Measurements from ENCODE around the gene TBC1D32. TPM values are rescaled to one million over a fixed set of nuclear protein-coding genes. Genes with fewer than 3 reads are reported as not detected.
A peak's percentile ranks its signal among the peaks of the same experiment; 100 is the strongest.
"Not testable (repeated sequence)": the region's sequence is repeated elsewhere in the genome, so short reads cannot be mapped to it uniquely, and the experiment has no call there.

TBC1D32 gene
- polyA plus RNA-seq, 3 donors: 10.1 to 15.9 (median 15.1) TPM

DNA sequence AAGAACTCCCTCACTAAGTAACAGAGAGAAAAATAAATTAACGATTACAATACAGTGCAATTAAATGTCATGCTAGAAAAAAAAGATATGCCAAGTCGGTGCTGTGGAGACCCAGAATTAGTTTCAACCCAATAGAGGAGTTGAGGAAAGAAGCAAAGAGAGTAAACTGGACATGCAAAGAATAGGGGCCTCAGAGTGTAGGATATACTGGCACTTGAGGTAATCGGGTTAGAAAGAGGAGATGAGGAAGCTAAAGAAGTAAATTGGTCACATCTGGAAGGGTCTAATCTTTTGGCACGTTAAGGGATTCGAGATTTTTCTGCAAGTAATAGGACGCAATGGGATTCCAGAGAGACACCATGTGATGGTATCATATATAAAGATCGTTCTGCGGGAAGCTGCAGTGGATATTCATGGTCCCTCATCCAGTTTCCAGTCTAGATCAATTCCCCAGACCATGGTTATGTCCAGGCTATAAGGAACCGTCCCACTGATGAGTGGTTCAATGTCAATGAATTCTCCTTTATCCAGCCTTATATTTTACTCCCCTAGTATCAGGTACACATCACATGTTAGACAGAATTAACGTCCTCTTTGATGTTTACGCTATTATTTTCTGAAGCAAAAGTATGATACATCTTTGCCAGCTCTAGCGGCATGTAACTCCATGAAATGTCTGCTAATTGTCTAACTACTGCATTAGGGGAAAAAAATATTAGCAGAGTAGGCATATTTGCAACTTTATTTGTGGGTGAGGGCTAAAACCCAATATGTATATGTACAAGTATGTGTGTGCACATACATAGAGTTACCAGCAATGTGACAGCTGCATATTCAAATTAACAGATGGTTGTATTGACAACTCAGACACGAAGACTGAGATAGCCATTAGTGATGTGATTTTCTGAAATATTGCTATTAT is 1.1 kb upstream of the TBC1D32 start:
- no peak for DNase-seq

DNA sequence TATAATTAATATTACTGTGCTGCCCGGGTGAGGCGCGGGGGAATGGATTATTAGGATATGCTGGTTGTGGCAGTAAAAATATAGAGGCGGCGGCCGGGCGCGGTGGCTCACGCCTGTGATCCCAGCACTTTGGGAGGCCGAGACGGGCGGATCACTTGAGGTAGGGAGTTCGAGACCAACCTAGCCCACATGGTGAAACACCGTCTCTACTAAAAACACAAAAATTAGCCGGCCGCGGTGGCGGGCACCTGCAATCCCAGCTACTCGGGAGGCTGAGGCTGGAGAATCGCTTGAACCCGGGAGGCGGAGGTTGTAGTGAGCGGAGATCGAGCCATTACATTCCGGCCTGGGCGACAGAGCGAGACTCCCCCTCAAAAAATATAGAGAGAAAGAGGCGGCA is 586 bp downstream of the TBC1D32 start:
- DNase-seq: not testable (repeated sequence)

DNA sequence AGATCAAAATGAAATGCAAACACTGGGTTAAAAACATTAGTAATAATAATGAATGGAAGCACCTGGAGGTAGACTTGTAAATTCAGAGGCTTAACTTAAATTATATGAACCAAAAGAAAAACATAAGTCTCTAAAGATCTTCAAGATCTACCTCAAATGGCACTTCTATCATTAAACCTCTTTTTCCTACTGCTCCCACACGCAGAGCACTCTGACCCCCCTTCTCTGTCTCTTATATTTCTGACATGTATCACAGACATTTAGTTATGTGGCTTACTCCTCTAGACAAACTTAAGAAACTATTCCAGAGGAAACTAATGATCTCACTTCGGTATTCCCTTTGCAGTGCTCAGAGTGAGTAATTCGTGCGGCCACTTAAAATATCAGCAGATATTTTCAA is 1.1 kb downstream of the TBC1D32 start:
- DNase-seq: no peak

DNA sequence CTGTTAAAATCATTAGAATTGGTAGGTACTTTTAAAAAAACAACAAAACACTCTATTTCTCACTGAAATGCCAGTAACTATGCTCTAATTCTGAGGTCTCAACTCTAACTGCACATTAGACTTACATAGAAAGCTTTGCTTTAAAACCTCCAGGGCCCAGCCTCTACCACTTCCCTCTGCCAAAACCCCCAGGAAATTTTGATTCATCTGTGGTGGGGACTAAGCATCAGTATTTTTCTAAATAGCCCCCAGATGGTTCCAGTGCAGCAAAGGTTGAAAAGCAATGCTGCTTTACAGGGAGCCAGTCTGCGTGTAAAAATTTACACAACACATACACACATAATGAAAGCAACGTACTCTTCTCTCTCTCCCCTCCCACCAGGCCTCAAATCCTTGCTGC is 3.8 kb downstream of the TBC1D32 start:
- no peak for DNase-seq

DNA sequence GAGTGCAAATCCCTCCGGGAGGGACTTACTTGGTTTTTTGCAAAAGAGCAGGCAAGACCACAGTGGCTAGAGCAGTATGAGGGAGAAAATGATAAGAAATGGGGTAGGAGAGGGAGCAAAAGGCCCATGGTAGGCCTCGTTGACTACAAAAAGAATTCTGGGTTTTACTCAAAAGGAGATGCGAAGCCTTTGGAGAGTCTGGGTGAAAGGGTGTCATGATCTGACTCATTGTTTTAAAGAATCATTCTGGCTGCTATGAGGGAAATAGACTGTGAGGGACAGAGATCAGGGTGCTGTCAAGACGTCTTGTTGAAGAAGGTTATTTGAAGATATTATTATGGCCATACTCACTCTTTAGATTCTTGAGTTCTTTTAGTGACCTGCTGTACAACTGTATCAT is 13.0 kb downstream of the TBC1D32 start:
- DNase-seq: no peak

DNA sequence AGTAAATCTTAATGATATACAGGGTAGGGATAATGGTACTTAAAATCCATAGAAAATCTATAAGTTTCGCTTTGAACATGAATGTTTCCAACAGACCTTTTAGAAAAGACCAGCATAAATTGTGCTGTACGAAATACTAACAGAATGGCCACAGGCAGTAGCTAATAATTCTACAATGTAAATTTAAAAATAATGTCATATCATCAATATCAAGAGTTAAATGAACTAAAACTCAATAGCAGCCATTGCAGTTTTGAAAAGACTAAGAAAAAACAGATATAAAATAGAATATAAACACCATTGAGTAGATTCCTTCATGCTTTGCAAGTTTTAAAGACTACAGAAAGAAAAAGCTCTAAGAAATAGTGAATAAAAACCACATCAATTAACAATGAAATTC is 14.7 kb downstream of the TBC1D32 start:
- no peak for DNase-seq

DNA sequence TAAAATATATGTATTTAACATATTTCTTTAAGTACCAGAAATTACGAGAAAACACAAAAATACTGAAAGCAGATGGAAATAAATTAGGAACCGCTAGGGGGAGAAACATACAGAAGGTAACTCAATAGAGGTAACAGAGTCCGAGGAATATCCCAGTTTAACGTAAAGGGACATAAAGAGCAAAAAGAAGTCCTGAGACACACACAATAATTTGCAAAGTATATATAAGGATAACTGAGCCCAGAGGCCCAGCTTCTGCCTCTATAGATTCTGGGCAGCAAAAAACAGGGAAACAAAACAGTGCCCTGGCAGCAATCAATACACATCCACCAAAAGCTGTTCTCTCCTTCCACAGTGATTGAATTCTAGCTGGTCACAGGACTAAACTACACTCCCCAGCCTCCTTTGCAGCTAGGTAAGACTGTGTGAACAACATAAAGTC is 15.1 kb downstream of the TBC1D32 start:
- DNase-seq: peak; percentile 23

DNA sequence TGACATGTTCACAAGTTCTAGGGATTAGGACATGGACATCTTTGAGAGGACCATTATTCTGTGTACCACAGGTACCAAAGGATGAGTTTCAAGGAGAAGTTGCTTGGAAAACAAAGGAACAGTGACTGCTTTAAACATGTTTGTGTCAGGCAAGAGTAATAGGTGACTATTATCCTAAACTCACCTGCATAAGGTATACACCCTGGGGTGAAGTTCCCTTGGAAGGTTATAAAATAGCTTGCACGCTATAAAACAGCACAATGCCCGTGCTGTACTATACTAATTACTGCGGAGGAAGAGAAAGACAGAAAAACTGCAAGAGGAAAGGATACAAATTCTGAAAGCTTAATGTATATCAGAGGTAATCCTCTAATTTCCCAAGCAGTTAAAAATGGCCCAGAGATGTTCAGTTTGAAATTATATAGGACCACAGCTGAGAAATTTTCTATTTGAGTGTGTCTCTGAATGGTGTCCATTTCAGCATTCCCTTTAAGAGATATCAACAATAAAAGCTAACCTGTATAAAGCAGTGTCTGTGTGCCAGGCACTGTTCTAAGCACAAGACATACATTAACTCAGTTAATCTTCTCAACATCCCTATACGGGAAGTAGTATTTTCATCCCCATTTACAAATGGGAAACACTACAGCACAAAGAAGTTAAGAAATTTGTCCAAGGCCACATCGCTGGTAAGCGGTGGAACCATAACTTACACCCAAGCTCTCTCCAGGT is 19.7 kb downstream of the TBC1D32 start:
- DNase-seq: no peak

DNA sequence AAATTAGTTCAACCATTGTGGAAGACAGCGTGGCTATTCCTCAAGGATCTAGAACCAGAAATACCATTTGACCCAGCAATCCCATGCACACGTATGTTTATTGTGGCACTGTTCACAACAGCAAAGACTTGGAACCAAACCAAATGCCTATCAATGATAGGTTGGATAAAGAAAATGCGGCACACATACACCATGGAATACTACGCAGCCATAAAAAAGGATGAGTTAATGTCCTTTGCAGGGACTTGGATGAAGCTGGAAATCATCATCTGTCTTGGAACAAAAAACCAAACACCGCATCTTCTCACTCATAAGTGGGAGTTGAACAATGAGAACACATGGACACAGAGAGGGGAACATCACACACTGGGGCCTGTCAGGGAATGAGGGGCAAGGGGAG is 22.5 kb downstream of the TBC1D32 start:
- not testable (repeated sequence) for DNase-seq

DNA sequence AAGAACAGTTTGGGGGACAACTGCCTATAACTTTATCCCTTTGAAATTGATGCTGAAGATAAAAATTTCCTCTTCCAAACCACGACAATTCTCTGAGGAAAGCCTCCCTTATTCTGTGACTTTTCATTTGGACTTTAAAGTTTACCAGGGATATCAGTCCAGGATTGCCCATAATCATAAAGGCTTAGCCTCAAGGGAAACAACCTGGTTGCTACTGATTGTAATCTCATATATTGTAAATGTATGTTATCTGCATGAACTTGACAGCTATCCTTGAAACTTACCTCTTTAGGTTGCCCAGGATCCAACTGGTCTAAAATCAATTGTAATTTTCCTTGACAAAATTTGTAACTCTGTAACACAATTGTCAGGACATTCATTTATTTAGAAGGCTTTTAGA is 23.8 kb downstream of the TBC1D32 start:
- DNase-seq: no peak

DNA sequence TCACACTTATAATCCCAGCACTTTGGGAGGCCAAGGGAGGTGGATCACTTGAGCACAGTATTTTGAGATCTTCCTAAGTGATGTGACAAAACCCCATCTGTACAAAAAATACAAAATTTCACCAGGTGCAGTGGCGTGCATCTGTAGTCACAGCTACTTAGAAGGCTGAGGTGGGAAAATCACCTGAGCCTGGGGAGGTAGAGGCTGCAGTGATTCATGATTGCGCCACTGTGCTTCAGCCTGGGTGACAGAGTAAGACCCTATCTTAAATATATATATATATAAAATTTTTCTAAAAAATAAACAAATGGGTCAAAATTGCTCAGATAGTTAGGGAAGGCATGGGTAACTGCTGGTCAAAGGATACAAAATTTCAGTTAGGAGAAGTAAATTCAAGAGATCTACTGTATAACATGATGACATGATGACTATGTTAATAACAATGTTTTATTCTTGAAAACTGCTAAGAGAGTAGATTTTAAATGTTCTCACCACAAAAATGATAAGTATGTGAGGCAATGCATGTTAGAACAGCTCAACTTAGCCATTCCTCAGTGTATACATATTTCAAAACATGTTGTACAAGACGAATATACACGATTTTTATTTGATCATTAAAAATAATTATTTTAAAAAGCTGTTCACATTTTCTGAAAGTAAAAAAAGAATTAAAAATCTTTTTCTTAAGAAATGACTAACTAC is 24.4 kb downstream of the TBC1D32 start:
- no peak for DNase-seq

DNA sequence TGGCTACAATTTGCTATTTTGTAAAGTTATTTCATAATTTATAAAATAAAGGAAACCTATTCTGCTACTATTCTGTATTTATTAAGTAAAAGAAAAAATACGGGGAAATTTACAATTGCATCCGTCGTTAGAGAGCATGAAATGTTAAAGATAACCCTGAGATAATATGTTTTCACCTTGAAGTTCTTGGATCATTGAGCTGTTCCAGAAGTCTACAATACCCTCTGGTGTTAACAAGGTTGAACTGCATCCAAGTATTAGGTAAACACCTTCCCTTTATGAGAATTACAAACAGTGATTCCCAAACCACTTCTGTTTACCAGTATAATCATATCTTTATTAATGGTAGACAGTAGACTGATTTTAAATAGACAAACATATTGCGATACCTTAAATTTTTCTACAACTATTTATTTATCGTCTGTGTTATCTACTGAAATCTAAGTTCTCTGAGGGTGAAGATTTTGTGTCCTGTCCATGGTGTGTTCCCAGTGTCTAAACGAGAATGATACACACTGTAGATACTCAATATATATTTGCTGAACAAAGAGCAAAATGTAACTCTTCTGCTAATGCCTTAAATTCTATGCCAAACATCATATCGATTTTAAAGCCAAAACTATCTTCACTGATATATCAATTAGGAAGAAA is 28.2 kb downstream of the TBC1D32 start:
- DNase-seq: peak; percentile 30

DNA sequence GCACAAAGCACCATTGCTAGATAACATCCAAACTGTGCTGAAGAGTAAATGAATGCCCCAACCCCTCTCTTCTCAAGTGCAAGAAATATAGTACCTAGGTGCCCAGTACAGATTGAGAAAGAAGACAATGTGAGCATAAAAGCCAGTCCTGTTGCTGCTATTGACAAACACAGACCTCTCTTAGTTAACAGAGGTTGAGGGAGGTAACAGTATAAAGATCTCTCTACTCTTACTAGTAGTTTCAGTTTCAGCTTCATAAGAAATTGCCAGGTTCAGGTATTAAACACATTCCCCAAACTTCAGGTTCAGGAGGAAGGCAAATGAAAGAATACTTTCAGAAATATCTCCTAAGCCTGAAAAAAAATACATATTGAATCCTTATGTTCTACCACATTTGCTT is 31.4 kb downstream of the TBC1D32 start:
- no peak for DNase-seq

DNA sequence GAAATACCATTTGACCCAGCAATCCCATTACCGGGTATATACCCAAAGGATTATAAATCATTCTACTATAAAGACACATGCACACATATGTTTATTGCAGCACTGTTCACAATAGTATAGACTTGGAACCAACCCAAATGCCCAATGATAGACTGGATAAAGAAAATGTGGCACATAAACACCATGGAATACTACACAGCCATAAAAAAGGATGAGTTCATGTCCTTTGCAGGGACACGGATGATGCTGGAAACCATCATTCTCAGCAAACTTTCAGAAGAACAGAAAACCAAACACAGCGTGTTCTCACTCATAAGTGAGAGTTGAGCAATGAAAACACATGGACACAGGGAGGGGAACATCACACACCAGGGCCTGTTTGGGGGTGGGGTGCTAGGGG is 33.1 kb downstream of the TBC1D32 start:
- DNase-seq: not testable (repeated sequence)

DNA sequence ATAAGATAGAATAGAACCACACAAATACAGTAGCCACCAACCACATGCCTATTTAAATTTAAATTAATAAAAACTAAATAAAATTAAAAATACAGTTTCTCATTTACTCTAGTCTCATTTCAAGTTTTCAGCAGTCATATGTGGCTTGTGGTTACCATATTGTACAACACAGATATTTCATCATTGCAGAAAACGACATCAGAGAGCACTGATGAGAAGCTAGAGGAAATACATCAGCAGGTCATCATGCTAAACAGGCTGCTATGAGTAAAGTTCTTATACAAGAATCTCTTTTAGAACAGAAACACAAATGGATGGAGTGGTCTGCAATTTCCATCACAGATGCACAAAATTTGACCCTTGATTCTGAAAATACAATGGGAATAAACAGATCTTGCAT is 36.6 kb downstream of the TBC1D32 start:
- no peak for DNase-seq

DNA sequence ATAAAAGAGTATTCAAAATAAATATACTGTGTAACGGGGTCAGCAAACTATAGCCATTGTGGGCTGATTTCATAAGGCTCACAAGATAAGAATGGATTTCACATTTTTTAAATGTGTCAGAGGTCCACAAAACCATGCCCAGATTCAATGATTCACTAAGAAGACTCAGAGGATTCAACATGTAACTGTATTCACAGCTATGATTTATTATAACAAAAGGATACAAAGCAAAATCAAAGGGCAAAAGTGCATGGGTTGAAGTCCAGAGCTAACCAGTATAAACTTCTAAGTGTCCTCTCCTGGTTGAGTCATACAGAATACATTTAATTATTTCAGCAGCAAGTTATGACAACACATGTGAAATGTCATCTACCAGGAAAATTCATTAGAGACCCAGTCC is 49.2 kb downstream of the TBC1D32 start:
- DNase-seq: no peak

DNA sequence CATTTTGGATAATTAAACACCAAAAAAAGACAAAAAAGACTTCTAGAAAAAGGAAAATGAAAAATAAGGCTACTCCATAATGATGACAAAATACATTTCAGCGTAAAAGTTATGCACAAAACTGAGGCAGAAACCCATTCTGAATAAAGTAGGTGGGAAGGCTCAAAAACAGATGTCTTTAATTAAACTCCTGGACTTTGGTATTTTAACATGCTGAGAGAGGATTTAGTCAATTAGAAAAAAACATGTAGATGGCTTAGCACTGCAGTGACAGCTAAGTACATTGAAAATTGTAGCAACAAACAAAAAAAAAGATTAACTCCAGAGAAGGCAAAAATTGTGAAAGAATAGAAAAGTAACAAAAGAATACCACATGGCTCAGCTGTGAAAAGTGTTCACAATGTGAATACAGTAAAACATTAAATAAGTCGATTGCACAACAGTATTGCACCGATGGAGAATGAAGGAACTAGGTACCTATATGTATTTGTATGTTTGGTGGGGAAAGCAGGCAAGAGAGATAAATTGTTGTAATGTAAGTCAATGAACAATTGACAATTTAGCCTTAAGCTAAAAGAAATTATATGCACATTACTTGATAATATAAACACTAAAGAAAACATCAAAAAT is 59.5 kb downstream of the TBC1D32 start:
- DNase-seq: no peak

DNA sequence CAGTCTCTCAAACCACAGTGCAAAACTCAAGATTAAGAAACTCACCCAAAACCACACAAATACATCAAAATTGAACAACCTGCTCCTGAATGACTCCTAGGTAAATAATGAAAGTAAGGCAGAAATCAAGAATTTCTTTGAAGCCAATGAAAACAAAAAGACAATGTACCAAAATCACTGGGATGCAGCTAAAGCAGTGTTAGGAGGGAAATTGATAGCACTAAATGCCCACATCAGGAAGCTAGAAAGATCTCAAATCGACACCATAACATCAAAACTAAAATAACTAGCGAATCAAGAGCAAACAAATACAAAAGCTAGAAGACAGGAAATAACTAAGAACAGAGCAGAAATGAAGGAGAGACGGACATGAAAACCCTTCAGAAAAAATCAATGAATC is 70.5 kb downstream of the TBC1D32 start:
- no peak for DNase-seq

DNA sequence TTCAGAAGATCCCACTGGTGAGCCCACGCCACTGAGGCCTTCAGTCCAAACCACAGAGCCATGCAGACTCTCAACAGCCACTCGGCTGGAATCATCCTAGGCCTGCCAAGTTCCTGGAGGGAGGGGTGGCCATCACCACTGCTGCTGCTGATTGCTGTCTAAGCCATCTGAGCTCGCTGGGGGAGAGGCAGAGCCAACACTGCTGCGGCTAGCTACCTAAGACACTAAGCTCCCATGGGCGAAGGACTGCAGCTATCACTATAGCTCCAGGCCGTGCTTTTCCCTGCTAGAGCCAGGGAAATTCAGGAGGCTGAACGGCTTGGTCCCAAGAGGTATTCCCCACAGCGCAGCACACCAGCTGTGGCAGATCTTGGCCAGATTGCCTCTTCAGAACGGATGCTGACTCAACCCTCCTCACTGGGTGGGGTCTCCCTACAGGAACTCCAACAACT is 73.6 kb downstream of the TBC1D32 start:
- no peak for DNase-seq

DNA sequence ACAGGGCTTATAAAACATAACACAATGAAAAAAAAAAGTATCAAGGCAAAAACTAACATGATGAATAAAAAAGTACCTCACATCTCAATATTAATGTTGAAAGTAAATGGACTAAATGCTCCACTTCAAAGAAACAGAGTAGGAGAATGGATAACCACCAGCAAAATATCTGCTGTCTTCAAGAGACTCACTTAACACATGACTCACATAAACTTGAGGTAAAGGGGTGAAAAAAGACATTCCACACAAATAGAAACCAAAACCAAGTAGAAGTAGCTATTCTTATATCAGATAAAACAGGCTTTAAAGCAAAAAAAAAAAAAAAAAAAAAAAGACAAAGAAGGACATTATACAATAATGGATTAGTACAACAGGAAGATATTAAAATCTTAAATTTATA is 86.9 kb downstream of the TBC1D32 start:
- DNase-seq: no peak

DNA sequence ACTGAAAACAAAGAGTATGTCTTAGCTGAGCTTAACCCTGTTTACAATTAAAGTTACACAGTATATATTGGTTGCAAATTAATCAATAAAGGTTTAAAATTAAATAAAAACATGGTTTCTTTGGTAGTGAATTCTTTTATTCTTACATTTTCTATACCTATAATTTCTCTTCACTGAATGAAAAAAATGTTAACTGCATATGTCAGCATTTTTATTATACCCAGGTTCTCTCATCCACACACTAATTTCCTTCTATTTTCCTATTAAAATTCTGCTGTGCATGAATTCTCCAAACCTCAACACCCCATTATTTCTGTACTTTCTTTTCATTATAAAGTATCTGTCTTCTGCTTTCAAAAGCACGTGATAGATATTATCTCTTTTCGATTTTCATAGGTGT is 91.9 kb downstream of the TBC1D32 start:
- DNase-seq: no peak
